Measurements from ENCODE around the gene TES. TPM values are rescaled to one million over a fixed set of nuclear protein-coding genes. Genes with fewer than 3 reads are reported as not detected.

TES gene
- total and polyA plus RNA-seq, 2 of the 8 experiments (the other 6 are each of a cell fraction or from before 2014, with no cell fraction given) = 18.2 to 36.3 TPM

DNA sequence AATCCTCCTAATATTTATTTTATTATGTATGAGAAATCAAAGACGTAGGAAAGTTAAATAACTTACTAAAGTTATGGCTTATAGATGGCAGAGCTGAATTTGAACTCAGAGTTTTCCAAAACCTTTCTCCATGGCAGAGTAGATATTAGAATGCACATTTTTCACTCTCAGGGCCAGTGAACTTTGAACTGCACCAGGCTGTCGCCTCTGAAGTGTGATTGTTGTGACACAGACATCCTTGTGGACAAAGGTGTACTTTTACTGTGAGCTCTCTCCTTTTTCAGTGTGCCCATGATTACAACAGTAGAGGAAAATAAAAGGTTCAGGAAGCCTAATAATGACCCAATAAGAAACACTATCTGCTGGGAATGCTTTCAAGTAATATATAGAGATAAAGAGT, 29.1 kb downstream of the TES start:
- H3K79me2 ChIP-seq (ENCODE audit: control insufficient read depth in 1 of 2, insufficient read depth in 2 of 2, low read length in 2 of 2) = no peaks in the 10 kb centered on the region
- 92% methylated on average over 2 of the region's 2 CpGs; no CpG with 5 or more reads in 1 of the 2 experiments for WGBS, 2 experiments (ENCODE audit: extremely low coverage in 1 of 2, insufficient coverage in 1 of 2, insufficient read length in 1 of 2, insufficient replicate concordance in 2 of 2, low coverage in 1 of 2, low lambda C conversion rate in 2 of 2, missing lambda C conversion rate in 1 of 2)
- no peak overlapping the region for H2BK20ac ChIP-seq (ENCODE audit: low read length)
- H3K18ac ChIP-seq (ENCODE audit: extremely low read depth, low read length) = no peak overlapping the region
- H3K4me3 ChIP-seq (ENCODE audit: extremely low read depth in 1 of 4, insufficient read depth in 2 of 4, low read depth in 3 of 4, low read length in 4 of 4) = no peak overlapping the region
- no peak overlapping the region for H2BK12ac ChIP-seq (ENCODE audit: low read depth, low read length)
- H3K56ac ChIP-seq (replicated peaks; ENCODE audit: insufficient read length, low read depth, low read length) = no peak overlapping the region
- H2BK5ac ChIP-seq (ENCODE audit: low read depth, low read length) = no peak overlapping the region
- CTCF ChIA-PET (ENCODE audit: partially characterized antibody) = interaction anchor here (0.9 to 4.0 kb wide), 14 partner anchors 9 to 569 kb away, joined by 3 to 24 read pairs (median 4); no protein-coding TSS in a partner anchor
- DNase-seq (ENCODE audit: low read depth in 1 of 2, low spot score in 2 of 2) (no peak), FAIRE-seq (no peak)
- H4K8ac ChIP-seq (ENCODE audit: extremely low read depth, insufficient read depth, low read length) = no peak overlapping the region
- H3K4ac ChIP-seq (replicated peaks; ENCODE audit: insufficient read length, low read depth, low read length) = no peak overlapping the region
- peaks cover 3% of the 10 kb centered on the region in 2 experiments for H3K9me3 ChIP-seq (ENCODE audit: insufficient read depth in 2 of 2, low read depth in 1 of 2, low read length in 1 of 2)
- H4K20me1 ChIP-seq (replicated peaks in 1 of 2; ENCODE audit: control insufficient read depth in 1 of 2, insufficient read depth in 2 of 2, low read length in 2 of 2) = no peaks in the 10 kb centered on the region
- no peak for TF ChIP-seq SP1 (IDR thresholded peaks at IDR 0.05; ENCODE audit: low read depth, low read length)
- TF ChIP-seq EZH2 (IDR thresholded peaks at IDR 0.05; ENCODE audit: low read depth, low read length, severe bottlenecking) = no peak
- no peak for TF ChIP-seq CHD2 (IDR thresholded peaks at IDR 0.05; ENCODE audit: low read length)
- no peak for TF ChIP-seq CREB1 (IDR thresholded peaks at IDR 0.05)
- H3K27ac ChIP-seq (ENCODE audit: low read depth, low read length) = no peak overlapping the region
- POLR2A ChIA-PET (ENCODE audit: partially characterized antibody) = no interaction called here
- H3K9ac ChIP-seq (replicated peaks in 1 of 4; ENCODE audit: extremely low read depth in 1 of 4, low read depth in 3 of 4, low read length in 3 of 4) = no peak overlapping the region
- no peak overlapping the region for H2BK15ac ChIP-seq (ENCODE audit: low read length)
- H3K4me2 ChIP-seq (ENCODE audit: insufficient read depth in 1 of 2, low read depth in 2 of 2, low read length in 2 of 2) = no peak overlapping the region
- H3K36me3 ChIP-seq (ENCODE audit: control insufficient read depth in 2 of 4, insufficient read depth in 4 of 4, low read length in 3 of 4) = peaks cover 0 to 3% (median 0%) of the 10 kb centered on the region in 4 experiments; a peak in 2 of 8 replicates
- no peak overlapping the region for H2AFZ ChIP-seq (ENCODE audit: low read length)
- no peak overlapping the region for H4K91ac ChIP-seq (replicated peaks; ENCODE audit: insufficient read length, low read length)
- H3K14ac ChIP-seq (ENCODE audit: insufficient read length) = no peak overlapping the region
- H2AK5ac ChIP-seq (ENCODE audit: low read depth, low read length) = no peak overlapping the region
- H3K79me1 ChIP-seq (ENCODE audit: low read depth, low read length) = no peaks in the 10 kb centered on the region
- H3K27me3 ChIP-seq (replicated peaks in 1 of 4; ENCODE audit: control insufficient read depth in 3 of 4, extremely low read depth in 1 of 4, insufficient read depth in 3 of 4, low read length in 3 of 4) = no peaks in the 10 kb centered on the region
- no peak overlapping the region for H4K5ac ChIP-seq (ENCODE audit: insufficient read length, low read depth, low read length)
- H3K4me1 ChIP-seq (replicated peaks in 1 of 4; ENCODE audit: control insufficient read depth in 3 of 4, insufficient read depth in 4 of 4, low read length in 3 of 4) = no peaks in the 10 kb centered on the region; a peak in 1 of 7 replicates
- H3K23me2 ChIP-seq (ENCODE audit: low read depth, low read length) = no peaks in the 10 kb centered on the region
- no peak overlapping the region for H3K23ac ChIP-seq (ENCODE audit: insufficient read length)
- H2BK120ac ChIP-seq (replicated peaks; ENCODE audit: low read depth, low read length) = no peak overlapping the region
